Ureter (tissue), 1 donor: Measurements from ENCODE around the gene BRD4. TPM values are rescaled to one million over a fixed set of nuclear protein-coding genes. Genes with fewer than 3 reads are reported as not detected.
A peak's percentile ranks its signal among the peaks of the same experiment; 100 is the strongest.

Source experiments
- DNase-seq: peaks from one replicate; pipeline ENCODE4 v3.0.0-alpha.2; 2020; ENCODE audit warnings: low spot score
- total RNA-seq: library from RNA; stranded (reverse); gene quantifications from one replicate; pipeline ENCODE4 v1.2.4, GENCODE V29; 2023
- donor health status: DM: yes; HTN: yes; CAD: no.

The BRD4 gene
- total RNA-seq, 1 donor from 2014 or later, result 134 TPM

GRCh38 chr19:15225760-15226159, 106.6 kb downstream of the BRD4 start:
- no peak for DNase-seq

- no peak for DNase-seq
Measured at GRCh38 chr19:15223649-15224361, 108.5 kb downstream of the BRD4 start.

- DNase-seq, result peak; percentile 91
Measured at GRCh38 chr19:15222738-15223648, 109.3 kb downstream of the BRD4 start.

GRCh38 chr19:15220833-15221232, 111.5 kb downstream of the BRD4 start:
- no peak for DNase-seq

- no peak for DNase-seq
Measured at GRCh38 chr19:15218501-15218900, 113.8 kb downstream of the BRD4 start.

- DNase-seq, result no peak
Measured at GRCh38 chr19:15216363-15216762, 116.0 kb downstream of the BRD4 start.

GRCh38 chr19:15213715-15214381, 118.5 kb downstream of the BRD4 start:
- DNase-seq, result no peak

GRCh38 chr19:15212711-15213110, 119.6 kb downstream of the BRD4 start:
- DNase-seq, result no peak

- no peak for DNase-seq
Measured at GRCh38 chr19:15210323-15210781, 122.0 kb downstream of the BRD4 start.

GRCh38 chr19:15201374-15202023, 130.8 kb downstream of the BRD4 start:
- DNase-seq, result no peak

GRCh38 chr19:15200553-15201364, 131.6 kb downstream of the BRD4 start, which contains the start of gene NOTCH3:
NOTCH3 (minus strand) TSS chr19:15200995; CDS start chr19:15200905, 90 bp downstream.
- no peak for DNase-seq

GRCh38 chr19:15199661-15200552, 132.4 kb downstream of the BRD4 start:
- DNase-seq, result no peak

- no peak for DNase-seq
Measured at GRCh38 chr19:15198951-15199660, 133.2 kb downstream of the BRD4 start.

- DNase-seq, result no peak
Measured at GRCh38 chr19:15197942-15198341, 134.4 kb downstream of the BRD4 start.

GRCh38 chr19:15197275-15197941, 134.9 kb downstream of the BRD4 start:
- DNase-seq, result no peak

- DNase-seq, result no peak
Measured at GRCh38 chr19:15196360-15197005, 135.9 kb downstream of the BRD4 start.

GRCh38 chr19:15195371-15196334, 136.7 kb downstream of the BRD4 start:
- DNase-seq, result peak; percentile 88
